HEK293 (cell line): ENCODE results near the gene MYO5B.

Source experiments
- CTCF ChIA-PET: fragments of 350-600 bp; formaldehyde crosslinking; extraction: SDS; loops from one replicate; lab custom pipeline; 2021; ENCODE audit warnings: antibody characterized with exemption; lab: Yijun Ruan, JAX
- POLR2A ChIA-PET: fragments of 300-600 bp; formaldehyde crosslinking; extraction: SDS; loops from one replicate; lab custom pipeline; 2020; ENCODE audit warnings: antibody characterized with exemption, inconsistent platforms; lab: Yijun Ruan, JAX
- H3K27ac ChIP-seq: fragments of 200-500 bp; sonication (Bioruptor generic); 2 replicates; pipeline ENCODE4 v1.5.1; 2014; ENCODE audit warnings: low read depth, low read length, control low read depth, inconsistent platforms; ENCODE audit errors: extremely low read depth
- H3K36me3 ChIP-seq, 2 experiments: fragments of 200-500 bp in 1 of 2; sonication (Bioruptor generic) in 1 of 2; 1 replicate in 1 of 2; 2 replicates in 1 of 2; pipeline ENCODE4 v1.5.1; 2014 to 2017; ENCODE audit warnings: inconsistent platforms in 2 of 2, low read length in 2 of 2; ENCODE audit not compliant: control insufficient read depth in 2 of 2, insufficient read depth in 1 of 2
- H3K4me1 ChIP-seq: fragments of 200-500 bp; sonication (Bioruptor generic); 2 replicates; pipeline ENCODE4 v1.5.1; 2014; ENCODE audit warnings: mild to moderate bottlenecking, low read length, inconsistent platforms; ENCODE audit not compliant: control insufficient read depth, insufficient read depth
- H3K4me3 ChIP-seq: 2 replicates; pipeline ENCODE4 v1.5.1; 2011; ENCODE audit warnings: low read depth, mild to moderate bottlenecking, control low read depth, low read length, moderate library complexity
- H3K9me3 ChIP-seq: fragments of 200-500 bp; sonication (Bioruptor generic); 2 replicates; pipeline ENCODE4 v1.5.1; 2014; ENCODE audit warnings: low read depth, low read length, inconsistent platforms; ENCODE audit not compliant: control insufficient read depth, insufficient read depth
- CTCF ChIP-seq: fragments of 450-650 bp; formaldehyde crosslinking; IDR thresholded peaks from 2 replicates; pipeline ENCODE4 v1.5.1; 2016; ENCODE audit warnings: missing biosample characterization, missing genetic modification characterization
- FEZF1 ChIP-seq: fragments of 450-650 bp; formaldehyde crosslinking; IDR thresholded peaks from 2 replicates; pipeline ENCODE4 v1.5.1; 2016; ENCODE audit warnings: missing biosample characterization, missing genetic modification characterization
- IKZF3 ChIP-seq: fragments of 450-650 bp; IDR thresholded peaks from 2 replicates; pipeline ENCODE4 v1.5.0; 2018; ENCODE audit warnings: missing biosample characterization, mild to moderate bottlenecking, missing genetic modification characterization, moderate library complexity
- MZF1 ChIP-seq: fragments of 450-650 bp; formaldehyde crosslinking; IDR thresholded peaks from 2 replicates; pipeline ENCODE4 v1.5.1; 2017; ENCODE audit warnings: missing biosample characterization, missing genetic modification characterization, borderline replicate concordance
- SCRT1 ChIP-seq: fragments of 450-650 bp; formaldehyde crosslinking; IDR thresholded peaks from 2 replicates; pipeline ENCODE4 v1.5.1; 2016; ENCODE audit warnings: missing biosample characterization, missing genetic modification characterization, borderline replicate concordance
- SCRT2 ChIP-seq: fragments of 450-650 bp; formaldehyde crosslinking; IDR thresholded peaks from 2 replicates; pipeline ENCODE4 v1.5.1; 2016; ENCODE audit warnings: missing biosample characterization, missing genetic modification characterization
- ZBTB48 ChIP-seq: fragments of 450-650 bp; formaldehyde crosslinking; IDR thresholded peaks from 2 replicates; pipeline ENCODE4 v1.5.1; 2016; ENCODE audit warnings: missing biosample characterization, missing genetic modification characterization
- ZNF274 ChIP-seq, 2 experiments: fragments of 200-500 bp in 1 of 2; fragments of 450-650 bp in 1 of 2; sonication (Bioruptor generic) in 1 of 2; formaldehyde crosslinking in 1 of 2; IDR thresholded peaks; 2 replicates each; pipeline versions ENCODE4 v1.5.1 to v1.6.1; 2014 to 2016; ENCODE audit warnings: borderline replicate concordance in 1 of 2, inconsistent platforms in 1 of 2, low read length in 1 of 2, missing biosample characterization in 1 of 2, missing genetic modification characterization in 1 of 2
- ZNF423 ChIP-seq: fragments of 450-650 bp; formaldehyde crosslinking; IDR thresholded peaks from 2 replicates; pipeline ENCODE4 v1.5.1; 2016; ENCODE audit warnings: missing biosample characterization, missing genetic modification characterization
- ZNF433 ChIP-seq: fragments of 450-650 bp; formaldehyde crosslinking; IDR thresholded peaks from 2 replicates; pipeline ENCODE4 v1.5.1; 2016; ENCODE audit warnings: missing biosample characterization, missing genetic modification characterization, low read depth
- ZNF48 ChIP-seq: fragments of 450-650 bp; formaldehyde crosslinking; IDR thresholded peaks from 2 replicates; pipeline ENCODE4 v1.5.1; 2016; ENCODE audit warnings: missing biosample characterization, missing genetic modification characterization
- ZNF513 ChIP-seq: fragments of 450-650 bp; IDR thresholded peaks from 2 replicates; pipeline ENCODE4 v1.5.1; 2018; ENCODE audit warnings: missing biosample characterization, missing genetic modification characterization
- ZNF560 ChIP-seq: fragments of 450-650 bp; formaldehyde crosslinking; IDR thresholded peaks from 2 replicates; pipeline ENCODE4 v1.5.1; 2017; ENCODE audit warnings: missing biosample characterization, missing genetic modification characterization, borderline replicate concordance
- ZNF571 ChIP-seq: fragments of 450-650 bp; formaldehyde crosslinking; IDR thresholded peaks from 2 replicates; pipeline ENCODE4 v1.5.0; 2017; ENCODE audit warnings: missing biosample characterization, missing genetic modification characterization
- ZNF747 ChIP-seq: fragments of 450-650 bp; formaldehyde crosslinking; IDR thresholded peaks from 2 replicates; pipeline ENCODE4 v1.5.1; 2016; ENCODE audit warnings: missing biosample characterization, missing genetic modification characterization
- ZNF785 ChIP-seq: fragments of 450-650 bp; formaldehyde crosslinking; IDR thresholded peaks from 2 replicates; pipeline ENCODE4 v1.5.1; 2016; ENCODE audit warnings: missing biosample characterization, missing genetic modification characterization
- TF ChIP-seq, protein P1 (sequence below): fragments of 450-650 bp; formaldehyde crosslinking; IDR thresholded peaks from 2 replicates; pipeline ENCODE4 v1.5.1; 2016; ENCODE audit warnings: missing biosample characterization, missing genetic modification characterization
- TF ChIP-seq, protein P2 (sequence below): fragments of 450-650 bp; formaldehyde crosslinking; IDR thresholded peaks from 2 replicates; pipeline ENCODE4 v1.5.1; 2017; ENCODE audit warnings: missing biosample characterization, missing genetic modification characterization

MYO5B gene

GRCh38 chr18:49961271-49961670 is 233.7 kb downstream of the MYO5B start:
- POLR2A ChIA-PET: no interaction called here
- Histone ChIP-seq H3K4me1 (no peaks in the 10 kb centered on the region), H3K27ac (no peak overlapping the region), H3K36me3 (no peaks in the 10 kb centered on the region), H3K9me3 (no peaks in the 10 kb centered on the region), H3K4me3 (no peak overlapping the region)
- CTCF ChIA-PET: no interaction called here
- TF ChIP-seq ZNF513 (tag by site-specific recombination): no peak
- no peak for TF ChIP-seq CTCF

DNA sequence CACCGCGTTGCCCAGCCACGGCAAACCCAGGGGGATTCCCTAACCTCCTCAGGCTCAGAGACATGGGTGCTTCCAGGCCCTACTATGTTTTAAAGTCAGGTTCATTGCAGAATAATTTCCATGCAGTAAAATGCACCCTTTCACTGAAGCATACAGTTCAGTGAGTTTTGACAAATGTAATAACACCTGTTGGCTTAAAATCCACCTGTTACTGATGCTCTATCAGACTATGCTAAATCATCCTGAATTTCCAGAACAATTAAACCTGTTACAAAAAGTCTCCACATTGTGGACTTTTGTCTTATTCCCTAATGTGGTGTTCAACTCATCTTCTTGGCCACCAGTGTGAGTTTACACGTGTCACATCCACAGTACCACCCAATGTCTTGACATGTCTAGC is 234.6 kb downstream of the MYO5B start:
- TF ChIP-seq ZNF560 (tag by site-specific recombination): no peak
- TF ChIP-seq, protein P1, sequence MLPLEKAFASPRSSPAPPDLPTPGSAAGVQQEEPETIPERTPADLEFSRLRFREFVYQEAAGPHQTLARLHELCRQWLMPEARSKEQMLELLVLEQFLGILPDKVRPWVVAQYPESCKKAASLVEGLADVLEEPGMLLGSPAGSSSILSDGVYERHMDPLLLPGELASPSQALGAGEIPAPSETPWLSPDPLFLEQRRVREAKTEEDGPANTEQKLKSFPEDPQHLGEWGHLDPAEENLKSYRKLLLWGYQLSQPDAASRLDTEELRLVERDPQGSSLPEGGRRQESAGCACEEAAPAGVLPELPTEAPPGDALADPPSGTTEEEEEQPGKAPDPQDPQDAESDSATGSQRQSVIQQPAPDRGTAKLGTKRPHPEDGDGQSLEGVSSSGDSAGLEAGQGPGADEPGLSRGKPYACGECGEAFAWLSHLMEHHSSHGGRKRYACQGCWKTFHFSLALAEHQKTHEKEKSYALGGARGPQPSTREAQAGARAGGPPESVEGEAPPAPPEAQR (tag by site-specific recombination): no peak
- no peak for TF ChIP-seq ZNF48
- peak; percentile 92 for TF ChIP-seq SCRT1 (tag by site-specific recombination)
- no peak for TF ChIP-seq ZNF423 (tag by site-specific recombination)
- peak; percentile 93 for TF ChIP-seq SCRT2 (tag by site-specific recombination)
- Histone ChIP-seq H3K9me3 (no peaks in the 10 kb centered on the region), H3K36me3 (no peaks in the 10 kb centered on the region), H3K27ac (no peak overlapping the region), H3K4me3 (no peak overlapping the region), H3K4me1 (no peaks in the 10 kb centered on the region)
- POLR2A ChIA-PET: no interaction called here
- CTCF ChIA-PET: no interaction called here

DNA sequence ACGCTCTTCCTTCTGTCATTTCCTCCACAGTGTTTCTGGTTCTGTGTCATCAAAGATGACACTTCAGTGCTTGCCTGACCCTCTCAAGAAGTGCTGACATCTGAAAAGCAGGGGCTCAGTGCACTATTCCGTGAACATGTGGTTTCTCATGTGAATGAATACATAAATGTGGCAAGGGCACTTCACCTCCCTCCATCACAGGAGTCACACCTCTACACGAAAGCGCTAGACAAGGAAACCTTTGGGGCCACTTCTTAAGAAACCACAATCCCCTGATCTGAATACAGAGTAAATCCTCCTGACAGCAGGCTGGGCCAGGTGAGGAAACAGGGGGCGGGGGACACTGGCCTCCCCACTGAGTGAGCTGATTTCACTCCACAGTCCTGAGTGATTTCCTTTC is 235.8 kb downstream of the MYO5B start:
- no peak overlapping the region for H3K4me3 ChIP-seq

DNA sequence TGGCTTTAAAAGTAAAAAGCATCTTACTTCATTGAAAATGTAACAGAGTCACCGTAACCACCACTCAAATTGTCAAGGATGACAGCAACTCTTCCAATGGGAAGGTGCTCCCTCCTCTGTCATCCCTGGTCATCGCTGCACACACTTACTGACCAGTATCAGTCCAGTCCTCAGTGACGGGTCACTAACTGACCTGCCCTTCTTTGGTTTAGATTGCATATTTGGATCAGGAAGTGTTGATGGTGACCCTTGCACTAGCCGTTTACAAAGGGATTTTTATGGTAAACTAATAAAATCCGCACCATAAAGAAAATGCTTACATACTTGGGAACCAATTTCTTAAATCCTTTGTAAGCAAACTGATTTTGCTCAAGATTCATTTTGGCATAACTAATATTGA is 239.7 kb downstream of the MYO5B start:
- ChIA-PET POLR2A (no interaction called here), CTCF (no interaction called here)
- H3K27ac ChIP-seq: no peak overlapping the region
- H3K9me3 ChIP-seq: no peaks in the 10 kb centered on the region
- H3K4me1 ChIP-seq: no peaks in the 10 kb centered on the region
- TF ChIP-seq ZNF571 (tag by site-specific recombination) (no peak), ZNF433 (no peak), FEZF1 (no peak), IKZF3 (no peak), ZNF785 (tag by site-specific recombination) (no peak), ZNF274 (IDR thresholded peaks at IDR 0.05; ENCODE audit: low read length) (no peak), ZNF274 (tag by site-specific recombination; IDR thresholded peaks at IDR 0.05; ENCODE audit: borderline replicate concordance) (no peak), MZF1 (tag by site-specific recombination) (no peak)
- TF ChIP-seq, protein P2, sequence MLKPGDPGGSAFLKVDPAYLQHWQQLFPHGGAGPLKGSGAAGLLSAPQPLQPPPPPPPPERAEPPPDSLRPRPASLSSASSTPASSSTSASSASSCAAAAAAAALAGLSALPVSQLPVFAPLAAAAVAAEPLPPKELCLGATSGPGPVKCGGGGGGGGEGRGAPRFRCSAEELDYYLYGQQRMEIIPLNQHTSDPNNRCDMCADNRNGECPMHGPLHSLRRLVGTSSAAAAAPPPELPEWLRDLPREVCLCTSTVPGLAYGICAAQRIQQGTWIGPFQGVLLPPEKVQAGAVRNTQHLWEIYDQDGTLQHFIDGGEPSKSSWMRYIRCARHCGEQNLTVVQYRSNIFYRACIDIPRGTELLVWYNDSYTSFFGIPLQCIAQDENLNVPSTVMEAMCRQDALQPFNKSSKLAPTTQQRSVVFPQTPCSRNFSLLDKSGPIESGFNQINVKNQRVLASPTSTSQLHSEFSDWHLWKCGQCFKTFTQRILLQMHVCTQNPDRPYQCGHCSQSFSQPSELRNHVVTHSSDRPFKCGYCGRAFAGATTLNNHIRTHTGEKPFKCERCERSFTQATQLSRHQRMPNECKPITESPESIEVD: no peak
- TF ChIP-seq, all 188 proteins: peak for 0
- H3K36me3 ChIP-seq: no peaks in the 10 kb centered on the region
- no peak overlapping the region for H3K4me3 ChIP-seq

More for the DNA sequence above, 235.8 kb downstream of the MYO5B start:
- no peak overlapping the region for H3K27ac ChIP-seq
- H3K9me3 ChIP-seq: no peaks in the 10 kb centered on the region
- TF ChIP-seq ZBTB48 (tag by site-specific recombination) (no peak), ZNF747 (tag by site-specific recombination) (no peak)
- ChIA-PET POLR2A (no interaction called here), CTCF (no interaction called here)
- no peaks in the 10 kb centered on the region for H3K36me3 ChIP-seq
- no peaks in the 10 kb centered on the region for H3K4me1 ChIP-seq
